ENCODE results near the gene PCSK1N.
A peak's percentile ranks its signal among the peaks of the same experiment; 100 is the strongest.
"Not testable (repeated sequence)": the region's sequence is repeated elsewhere in the genome, so short reads cannot be mapped to it uniquely, and the experiment has no call there.

The PCSK1N gene

GRCh38 chrX:48835524-48836329 is at the start of gene PCSK1N:
Gene PCSK1N (minus strand): TSS chrX:48835610. CDS start chrX:48835532, 78 bp downstream.
- DNase-seq = peak; percentile 24

GRCh38 chrX:48883729-48884128 is 48.3 kb upstream of the PCSK1N start:
- no peak for DNase-seq

- not testable (repeated sequence) for DNase-seq
These were observed 41.5 kb upstream of the PCSK1N start for GRCh38 chrX:48876944-48877343.

- DNase-seq = not testable (repeated sequence)
These were observed 36.6 kb upstream of the PCSK1N start for GRCh38 chrX:48872017-48872416.

- DNase-seq = no peak
These were observed 28.8 kb upstream of the PCSK1N start for GRCh38 chrX:48864210-48864609.

- no peak for DNase-seq
These were observed 19.5 kb upstream of the PCSK1N start for GRCh38 chrX:48854898-48855297.

GRCh38 chrX:48854121-48854804 is 18.9 kb upstream of the PCSK1N start:
- not testable (repeated sequence) for DNase-seq

GRCh38 chrX:48853494-48853893 is 18.1 kb upstream of the PCSK1N start:
- not testable (repeated sequence) for DNase-seq

- no peak for DNase-seq
These were observed 17.4 kb upstream of the PCSK1N start for GRCh38 chrX:48852857-48853256.

- no peak for DNase-seq
These were observed 13.4 kb upstream of the PCSK1N start for GRCh38 chrX:48848847-48849246.

GRCh38 chrX:48839686-48840085 is 4.3 kb upstream of the PCSK1N start:
- DNase-seq = no peak

- no peak for DNase-seq
These were observed 1.1 kb downstream of the PCSK1N start for GRCh38 chrX:48834383-48834709.

- DNase-seq = no peak
These were observed 1.8 kb downstream of the PCSK1N start for GRCh38 chrX:48833542-48834138.

GRCh38 chrX:48831909-48832291 is 3.5 kb downstream of the PCSK1N start:
- no peak for DNase-seq

GRCh38 chrX:48831136-48831908 is 4.1 kb downstream of the PCSK1N start:
- no peak for DNase-seq

- DNase-seq = no peak
These were observed 6.2 kb downstream of the PCSK1N start for GRCh38 chrX:48829016-48829735.

GRCh38 chrX:48827654-48827968 is 7.8 kb downstream of the PCSK1N start:
- no peak for DNase-seq

- no peak for DNase-seq
These were observed 8.3 kb downstream of the PCSK1N start for GRCh38 chrX:48826876-48827653.

GRCh38 chrX:48826135-48826875 is 9.1 kb downstream of the PCSK1N start, which contains the start of gene ERAS:
Gene ERAS (plus strand): TSS chrX:48826513. CDS start chrX:48829124, 2,611 bp downstream.
- DNase-seq = no peak

- no peak for DNase-seq
These were observed 11.3 kb downstream of the PCSK1N start for GRCh38 chrX:48824066-48824465.

GRCh38 chrX:48823053-48823452 is 12.4 kb downstream of the PCSK1N start:
- no peak for DNase-seq
